NCI-H345 treated with DMSO at 0.1 percent for 48 hours (cell line): ENCODE measurements around the gene PRG2.
A peak's percentile ranks its signal among the peaks of the same experiment; 100 is the strongest.
"Not testable (repeated sequence)": the region's sequence is repeated elsewhere in the genome, so short reads cannot be mapped to it uniquely, and the experiment has no call there.

Experiments
- DNase-seq: peaks from one replicate; lab custom pipeline; 2025; ENCODE audit not compliant: unreplicated experiment; lab: John Stamatoyannopoulos, UW

The PRG2 gene

DNA sequence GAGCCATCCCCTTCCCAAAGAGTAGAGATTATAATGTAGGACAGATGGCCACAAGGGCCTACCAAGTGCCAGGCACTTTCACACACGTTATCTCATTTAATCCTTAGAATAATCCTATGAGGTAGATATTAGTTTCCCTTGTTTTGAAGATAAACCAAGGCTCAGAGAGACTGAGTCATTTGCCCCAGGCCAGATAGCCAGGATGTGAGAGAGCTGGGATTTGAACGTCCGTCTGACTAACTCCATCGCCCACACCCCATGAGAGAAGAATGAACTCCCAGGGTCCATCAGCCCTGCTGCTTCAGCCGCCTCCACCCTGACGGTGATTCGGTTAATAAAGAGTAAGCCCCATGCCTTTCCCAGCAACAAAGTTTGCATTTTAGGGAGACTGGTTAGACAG is 20.2 kb downstream of the PRG2 start:
- DNase-seq, result no peak

DNA sequence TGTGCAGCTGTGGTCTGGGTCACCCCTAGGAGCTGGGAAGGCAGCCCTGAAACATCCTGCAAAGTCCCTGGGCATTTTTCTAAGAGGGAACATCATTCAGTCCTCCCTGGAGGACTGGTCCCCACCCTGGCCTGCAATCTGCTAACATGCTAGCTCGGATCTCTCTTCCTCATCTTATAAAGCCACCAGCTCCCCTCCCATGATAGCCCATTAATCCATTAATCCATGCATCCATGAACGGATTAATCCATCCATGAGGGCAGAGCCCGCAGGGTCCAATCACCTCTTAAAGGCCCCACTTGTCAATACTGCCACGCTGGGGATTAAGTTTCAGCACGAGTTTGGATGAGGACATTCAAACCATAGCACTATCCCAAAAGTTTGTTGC is 21.6 kb downstream of the PRG2 start:
- no peak for DNase-seq

DNA sequence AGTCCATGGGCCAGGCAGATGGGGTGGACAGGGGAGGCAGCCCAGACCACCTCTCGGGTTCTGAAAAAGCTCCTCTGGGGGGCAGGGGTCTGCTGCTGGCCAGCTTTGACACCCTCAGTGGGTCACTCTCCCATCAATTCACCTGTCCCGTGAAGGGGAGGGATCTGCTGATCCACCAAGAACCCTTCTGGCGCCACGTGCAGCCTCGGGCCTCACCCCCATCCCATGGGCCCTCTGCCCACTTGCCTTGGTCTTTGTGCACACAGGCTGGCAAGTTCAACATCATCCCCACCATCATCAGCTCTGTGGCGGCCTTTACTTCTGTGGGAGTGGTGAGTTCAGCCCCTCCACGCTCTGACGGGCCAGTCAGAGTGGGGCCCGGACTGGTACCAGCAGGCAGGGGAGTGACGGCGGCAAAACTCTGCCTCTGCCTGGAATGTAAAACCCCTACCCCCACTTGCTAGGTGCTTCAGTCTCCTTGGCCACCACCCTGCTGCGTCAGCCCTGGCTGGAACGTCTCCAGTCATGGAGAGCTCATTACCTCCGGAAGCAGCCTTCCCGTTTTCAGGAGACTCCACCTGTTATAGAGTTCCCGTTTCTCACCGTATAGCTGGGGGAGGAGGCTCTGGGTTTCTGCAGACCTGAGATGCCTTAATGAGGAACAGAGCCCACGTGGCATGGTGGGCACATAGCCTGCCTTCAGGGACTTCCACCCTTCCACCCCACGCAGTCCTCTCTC is 22.2 kb downstream of the PRG2 start:
- DNase-seq, result no peak

DNA sequence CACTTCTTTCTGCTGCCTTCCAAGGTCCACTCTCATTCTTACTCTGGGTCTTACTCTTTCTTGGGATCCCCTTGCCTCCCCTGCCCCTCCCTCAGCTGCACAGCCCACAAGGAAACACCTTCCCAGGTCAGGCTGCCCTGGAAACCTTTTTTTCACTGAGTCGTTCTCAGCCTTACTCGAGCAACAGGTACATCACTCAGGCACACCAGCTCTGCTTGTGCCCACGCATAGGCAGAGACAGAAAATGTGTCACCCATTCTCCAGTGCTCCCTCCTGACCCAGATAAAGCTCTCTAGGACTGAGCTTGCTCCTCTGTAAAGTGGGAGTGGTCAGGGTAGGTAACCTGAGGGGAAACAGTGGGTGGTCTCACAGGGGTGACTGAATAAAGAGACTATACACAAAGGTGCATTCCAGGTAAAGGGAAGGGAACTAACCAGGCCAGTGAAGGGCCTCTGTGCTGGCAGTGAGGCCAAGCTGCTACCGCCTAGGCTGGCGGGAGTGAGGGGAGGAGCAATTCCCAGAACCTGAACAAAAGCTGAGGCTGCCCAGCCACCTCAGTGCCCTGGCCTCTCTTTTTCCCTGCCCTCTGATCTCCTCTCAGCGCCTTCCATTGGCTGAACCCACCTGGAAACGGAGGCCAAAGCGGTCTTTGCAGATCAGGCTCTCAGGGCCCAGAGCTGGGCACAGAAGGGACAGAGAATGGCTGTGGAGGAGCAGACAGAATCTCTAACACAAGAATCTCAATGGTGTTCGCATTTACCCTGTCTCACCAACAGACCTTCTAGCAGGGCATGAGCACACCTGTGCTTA is 25.4 kb downstream of the PRG2 start:
- no peak for DNase-seq

DNA sequence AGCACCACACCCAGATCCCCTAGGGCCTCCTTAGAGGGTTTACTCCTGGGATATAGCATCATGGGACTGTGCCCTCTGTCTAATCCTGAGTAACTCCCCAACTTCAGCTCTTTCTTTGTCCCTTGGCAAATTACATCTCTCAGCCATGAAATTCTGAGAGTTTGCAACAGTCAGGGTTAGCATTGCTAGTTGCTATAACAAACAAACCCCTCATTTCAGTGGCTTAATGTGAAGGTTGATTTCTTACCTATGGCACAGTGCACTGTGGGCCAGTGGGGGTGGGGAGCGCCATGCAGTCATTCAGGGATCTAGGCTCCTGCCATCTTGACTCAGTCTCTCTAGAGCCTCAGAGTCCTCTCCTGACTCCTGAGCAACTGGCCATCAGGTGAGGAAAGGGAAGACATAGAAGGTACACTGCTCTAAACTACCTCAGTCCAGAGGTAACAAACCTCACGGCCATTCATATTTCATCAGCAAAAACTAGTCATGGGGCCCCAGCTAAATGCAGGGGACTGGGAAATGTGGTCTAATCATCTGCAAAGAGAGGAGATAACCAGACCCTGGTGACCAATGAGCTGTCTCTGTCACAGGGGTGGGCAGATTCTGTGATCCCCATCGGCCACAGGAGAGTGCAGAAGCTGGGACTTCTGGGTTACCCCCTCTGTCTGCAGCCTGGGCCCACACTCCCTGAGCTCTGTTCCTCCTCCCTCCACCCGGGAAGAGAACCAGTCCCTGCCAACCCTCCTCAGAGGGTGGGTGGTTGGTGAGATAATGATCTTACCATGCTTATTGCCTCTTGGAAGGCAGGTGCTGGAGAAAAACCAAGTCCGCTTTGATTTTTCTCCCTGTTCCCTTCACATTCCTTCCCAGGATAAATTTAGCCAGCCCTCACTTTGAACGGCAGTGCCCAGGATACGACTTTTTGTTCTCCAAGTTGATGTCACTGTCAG is 27.0 kb downstream of the PRG2 start:
- DNase-seq, result no peak

DNA sequence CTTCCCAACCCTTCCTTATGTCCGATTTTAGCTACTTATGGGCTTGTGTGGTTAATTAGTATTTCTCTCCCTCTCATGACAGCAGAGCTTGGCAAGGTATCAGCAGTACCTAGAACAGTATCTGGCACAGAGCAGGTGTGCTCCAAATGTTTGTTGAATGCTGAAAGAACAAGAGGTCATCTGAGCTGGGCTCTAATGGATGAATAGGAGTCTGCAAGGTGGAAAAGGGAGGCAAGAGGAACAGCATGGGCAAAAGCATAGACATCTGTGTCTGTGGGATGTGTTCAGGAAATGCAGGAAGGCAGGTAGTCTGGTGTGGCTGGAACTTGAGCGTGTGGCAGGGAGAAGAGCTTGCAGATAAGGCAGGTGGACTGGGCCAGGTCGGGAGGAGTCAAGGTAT is 28.5 kb downstream of the PRG2 start:
- DNase-seq, result no peak

DNA sequence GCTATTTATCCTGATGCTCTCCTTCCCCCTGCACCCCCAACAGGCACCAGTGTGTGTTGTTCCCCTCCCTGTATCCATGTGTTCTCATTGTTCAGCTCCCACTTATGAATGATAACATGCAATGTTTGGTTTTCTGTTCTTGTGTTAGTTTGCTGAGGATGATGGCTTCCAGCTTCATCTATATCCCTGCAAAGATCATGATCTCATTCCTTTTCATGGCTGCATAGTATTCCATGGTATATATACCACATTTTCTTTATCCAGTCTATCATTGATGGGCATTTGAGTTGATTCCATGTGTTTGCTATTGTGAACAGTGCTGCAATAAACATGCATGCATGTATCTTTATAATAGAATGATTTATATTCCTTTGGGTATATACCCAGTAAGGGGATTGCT is 29.0 kb downstream of the PRG2 start:
- DNase-seq, result not testable (repeated sequence)

DNA sequence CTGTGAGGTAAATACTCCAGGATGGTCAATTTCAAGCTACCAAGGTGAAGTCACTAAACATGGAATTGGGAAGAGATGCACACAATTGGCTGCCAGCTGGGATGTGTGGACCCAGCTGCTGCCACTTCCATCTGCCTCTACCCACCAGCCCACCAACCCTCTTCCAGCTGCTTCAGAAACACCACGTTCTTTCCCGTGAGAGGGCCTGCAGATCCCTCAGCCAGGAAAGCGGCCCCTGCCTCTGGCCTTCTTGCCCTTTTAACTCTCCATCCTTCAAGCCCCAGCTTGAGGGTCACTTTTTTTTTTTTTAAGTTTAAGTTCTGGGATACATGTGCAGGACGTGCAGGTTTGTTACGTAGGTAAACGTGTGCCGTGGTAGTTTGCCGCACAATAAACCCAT is 29.5 kb downstream of the PRG2 start:
- DNase-seq, result no peak

DNA sequence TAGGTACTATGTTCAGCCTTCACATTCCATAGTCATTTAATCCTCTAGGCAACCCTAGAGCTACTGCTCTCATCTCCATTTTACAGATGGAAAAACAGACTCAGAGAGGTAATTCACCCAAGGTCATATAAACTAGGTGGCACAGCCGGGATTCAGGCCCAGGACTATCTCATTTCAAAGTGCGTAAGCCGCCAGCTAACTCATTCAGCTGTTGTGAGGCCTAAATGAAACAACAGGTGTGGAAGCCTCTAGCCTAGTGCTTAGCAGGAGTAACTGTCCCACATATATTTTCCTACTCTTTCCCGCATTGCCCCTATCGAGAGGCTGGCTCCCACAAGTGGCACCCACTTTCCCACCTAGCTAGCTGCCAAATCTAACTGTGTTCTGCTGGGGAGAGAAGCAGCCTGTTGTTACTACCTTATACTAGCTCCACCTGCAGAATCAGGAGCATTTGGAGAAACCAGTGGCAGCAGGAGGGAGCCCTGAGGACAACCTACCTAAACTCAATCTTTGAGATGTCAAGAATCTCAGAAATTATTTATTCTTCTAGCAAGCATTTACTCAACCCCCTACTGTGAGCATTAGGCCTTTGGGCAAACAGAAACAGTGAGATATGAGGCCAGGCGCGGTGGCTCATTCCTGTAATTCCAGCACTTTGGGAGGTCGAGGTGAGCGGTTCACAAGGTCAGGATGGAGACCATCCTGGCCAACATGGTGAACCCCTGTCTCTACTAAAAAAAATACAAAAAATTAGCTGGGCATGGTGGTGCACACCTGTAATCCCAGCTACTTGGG is 30.4 kb downstream of the PRG2 start:
- DNase-seq, result no peak

DNA sequence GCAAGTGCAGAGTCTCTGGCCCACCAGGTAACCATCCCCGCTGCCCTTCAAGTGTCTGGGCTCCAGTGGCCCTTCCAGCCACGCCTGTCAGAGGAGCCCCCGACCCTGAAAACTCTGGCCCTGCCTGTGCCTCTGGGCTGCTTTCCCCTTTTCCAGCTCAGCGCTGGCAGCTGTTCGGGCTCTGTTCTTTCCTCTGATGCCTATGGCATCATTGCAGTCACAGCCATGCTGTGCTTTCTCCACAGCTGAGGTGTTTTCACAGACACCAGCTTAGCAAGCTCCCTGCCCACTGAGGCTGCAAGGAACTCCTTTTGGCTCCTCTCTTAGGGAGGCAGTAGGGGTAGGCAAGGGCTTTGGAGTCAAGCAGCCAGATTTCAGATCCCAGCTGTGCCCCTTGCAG is 31.1 kb downstream of the PRG2 start:
- DNase-seq, result no peak

DNA sequence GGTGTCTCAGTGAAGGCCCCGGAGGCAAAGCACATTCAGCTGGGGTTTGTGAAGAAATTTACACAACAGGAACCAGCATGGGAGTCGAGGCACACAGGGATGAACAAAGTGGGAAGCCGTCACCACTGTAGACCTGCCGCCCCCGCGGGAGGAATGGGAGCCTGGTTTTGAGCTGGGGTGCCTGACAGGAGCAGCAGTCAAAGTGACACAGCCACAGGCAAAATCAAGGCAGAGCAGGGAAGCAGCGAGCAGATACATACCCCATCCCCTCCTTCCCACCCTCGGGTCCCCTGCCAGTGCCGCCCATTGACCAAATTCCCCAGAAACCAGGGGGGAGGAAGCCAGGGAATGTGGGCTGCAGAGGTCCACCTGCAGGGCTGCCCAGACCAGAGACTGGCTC is 31.5 kb downstream of the PRG2 start:
- DNase-seq, result no peak

DNA sequence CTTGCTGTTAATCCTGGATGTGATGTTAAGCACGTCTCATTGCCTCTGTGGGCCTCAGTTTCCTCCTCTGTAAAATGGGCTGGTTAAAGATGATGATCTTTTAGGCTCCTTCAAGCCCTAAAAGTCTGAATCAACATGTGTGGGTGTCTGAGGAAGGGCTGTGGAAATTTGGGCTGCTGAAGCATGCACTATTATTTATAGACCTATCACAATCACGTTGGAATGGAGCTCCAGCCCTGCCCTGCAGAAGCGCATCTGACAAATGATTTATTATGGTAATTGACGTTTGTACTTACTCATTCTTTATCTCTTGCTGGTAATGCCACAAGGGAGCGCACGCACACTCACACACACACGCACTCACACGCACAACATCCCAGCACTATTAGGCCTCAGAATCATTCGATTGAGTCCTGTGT is 31.9 kb downstream of the PRG2 start:
- no peak for DNase-seq

DNA sequence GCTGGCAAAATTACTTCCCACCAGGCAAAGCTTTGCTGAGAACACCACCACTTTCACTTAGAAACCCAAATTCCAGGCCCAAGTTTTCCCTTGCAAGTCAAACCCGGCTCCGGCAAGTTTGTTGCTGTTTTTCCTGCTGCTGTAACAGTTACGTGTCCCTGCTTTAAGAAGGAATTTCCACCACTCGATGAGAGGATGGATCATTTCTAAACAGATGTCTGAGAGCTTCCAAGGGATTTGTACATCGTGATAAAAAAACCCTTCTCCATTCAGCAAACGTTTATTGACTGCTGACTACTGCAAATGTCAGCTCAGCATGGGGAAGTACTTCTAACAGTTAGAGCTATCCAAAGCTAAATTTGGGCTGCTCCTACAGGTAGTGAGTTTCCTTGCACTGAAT is 32.6 kb downstream of the PRG2 start:
- no peak for DNase-seq

DNA sequence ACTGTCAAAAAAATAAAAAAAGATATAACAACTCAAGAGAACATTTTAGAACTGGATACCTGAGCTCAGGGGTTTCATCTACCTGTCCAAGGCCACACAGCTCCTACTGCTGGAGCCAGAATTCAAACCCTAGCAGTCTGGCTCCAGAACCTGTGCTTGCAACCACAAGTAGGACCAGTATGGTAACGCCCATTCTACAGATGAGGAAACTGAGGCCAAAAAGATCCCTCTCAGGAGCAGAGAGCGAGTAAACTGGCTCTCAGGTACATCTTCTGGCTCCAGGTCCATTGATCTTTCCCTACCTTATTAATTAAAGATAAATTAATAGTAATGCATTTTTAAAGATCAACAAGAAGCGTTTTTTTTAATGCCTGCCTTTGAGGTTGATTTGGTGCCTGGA is 33.1 kb downstream of the PRG2 start:
- no peak for DNase-seq

DNA sequence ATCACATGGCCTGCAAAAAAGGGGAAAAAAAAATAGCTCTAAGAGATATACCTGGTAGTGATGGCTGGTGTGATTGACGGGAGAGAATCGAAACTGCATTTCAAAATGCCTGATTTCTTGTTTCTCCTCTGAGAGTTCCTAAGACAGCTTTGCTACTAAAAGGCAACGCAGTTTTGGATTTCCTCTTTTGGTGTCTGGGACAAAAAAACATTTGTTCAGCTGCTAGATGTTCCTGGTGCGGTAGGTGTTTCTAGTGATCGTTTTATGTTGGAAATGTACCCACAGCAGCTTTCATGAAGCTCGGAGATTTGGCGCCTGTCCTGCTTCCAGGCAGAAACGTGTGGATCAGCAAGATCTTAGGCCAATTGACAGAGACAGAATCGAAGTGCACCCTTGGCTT is 34.2 kb downstream of the PRG2 start:
- DNase-seq, result no peak

DNA sequence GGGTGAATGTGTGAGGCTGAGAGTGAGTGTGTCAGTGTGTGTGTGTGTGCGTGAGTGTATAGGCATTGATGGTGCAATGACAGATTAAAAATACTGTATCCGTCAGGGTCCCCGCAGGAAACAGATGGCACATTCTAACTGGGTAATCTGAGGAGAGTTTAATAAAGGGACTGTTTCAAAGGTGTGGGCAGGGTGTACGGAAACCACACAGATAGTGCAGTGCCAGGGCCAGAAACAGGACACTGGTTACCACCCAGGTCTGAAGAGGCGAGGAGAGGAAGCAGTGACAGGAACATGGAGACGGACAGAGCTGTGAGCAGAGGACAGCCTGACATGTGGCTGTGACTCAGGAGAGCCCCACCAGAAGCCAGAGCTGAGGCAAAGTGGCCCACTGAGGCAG is 35.8 kb downstream of the PRG2 start:
- no peak for DNase-seq

DNA sequence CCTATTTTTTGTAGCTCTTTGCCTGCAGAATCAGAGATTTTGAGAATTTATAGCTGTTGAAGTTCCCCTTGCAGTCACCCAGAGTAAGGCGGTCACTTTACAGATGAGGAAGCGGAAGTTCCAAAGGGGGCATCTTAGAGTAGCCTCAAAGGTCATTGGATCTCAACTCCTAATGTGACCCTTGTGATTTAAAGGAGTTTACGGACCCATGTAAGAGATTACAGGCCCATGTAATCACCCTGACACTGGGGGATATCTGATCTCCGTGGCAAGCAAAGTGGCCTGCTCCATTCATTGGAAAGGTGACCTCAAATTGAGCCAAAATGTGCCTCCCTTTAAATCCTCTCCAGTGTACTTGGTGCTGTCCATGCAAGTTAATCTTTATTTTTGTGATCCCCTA is 36.6 kb downstream of the PRG2 start:
- DNase-seq, result no peak

DNA sequence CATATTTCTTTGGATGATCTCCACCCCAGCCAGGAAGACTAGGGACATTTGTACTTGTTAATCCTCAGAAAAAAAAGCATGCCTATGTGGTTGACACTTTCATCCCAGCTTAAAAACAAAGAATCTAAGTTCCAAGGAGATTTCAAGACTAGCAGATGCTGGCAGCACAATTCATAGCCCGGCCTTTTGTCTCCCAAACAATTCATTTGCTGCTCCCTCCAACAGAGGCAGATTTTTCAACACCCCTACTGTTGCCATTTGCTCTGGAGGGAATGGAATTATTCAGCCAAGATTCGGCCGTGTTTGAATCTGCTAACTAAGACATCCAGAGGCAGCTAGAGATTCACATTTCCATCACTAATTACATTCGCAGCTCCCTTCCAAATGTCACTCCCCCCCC is 37.0 kb downstream of the PRG2 start:
- no peak for DNase-seq

DNA sequence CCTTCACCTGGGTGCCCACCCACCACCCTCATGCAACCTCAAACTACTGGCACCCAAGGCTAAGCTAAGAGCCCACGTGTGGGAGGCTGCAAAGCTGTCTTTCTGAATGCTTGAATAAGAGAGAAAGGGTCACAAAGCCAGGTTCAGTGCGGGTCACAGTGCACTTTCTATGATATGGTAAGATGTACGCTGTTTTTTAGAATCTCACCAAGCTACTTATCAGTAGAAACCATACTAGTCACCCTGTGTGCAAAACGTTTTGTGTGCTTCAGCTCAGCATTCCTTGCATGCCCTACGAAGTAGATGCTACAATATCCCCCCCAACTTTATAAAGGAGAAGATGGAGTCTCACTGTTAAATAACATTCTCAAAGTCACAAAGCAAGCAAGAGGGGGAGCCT is 37.4 kb downstream of the PRG2 start:
- no peak for DNase-seq

DNA sequence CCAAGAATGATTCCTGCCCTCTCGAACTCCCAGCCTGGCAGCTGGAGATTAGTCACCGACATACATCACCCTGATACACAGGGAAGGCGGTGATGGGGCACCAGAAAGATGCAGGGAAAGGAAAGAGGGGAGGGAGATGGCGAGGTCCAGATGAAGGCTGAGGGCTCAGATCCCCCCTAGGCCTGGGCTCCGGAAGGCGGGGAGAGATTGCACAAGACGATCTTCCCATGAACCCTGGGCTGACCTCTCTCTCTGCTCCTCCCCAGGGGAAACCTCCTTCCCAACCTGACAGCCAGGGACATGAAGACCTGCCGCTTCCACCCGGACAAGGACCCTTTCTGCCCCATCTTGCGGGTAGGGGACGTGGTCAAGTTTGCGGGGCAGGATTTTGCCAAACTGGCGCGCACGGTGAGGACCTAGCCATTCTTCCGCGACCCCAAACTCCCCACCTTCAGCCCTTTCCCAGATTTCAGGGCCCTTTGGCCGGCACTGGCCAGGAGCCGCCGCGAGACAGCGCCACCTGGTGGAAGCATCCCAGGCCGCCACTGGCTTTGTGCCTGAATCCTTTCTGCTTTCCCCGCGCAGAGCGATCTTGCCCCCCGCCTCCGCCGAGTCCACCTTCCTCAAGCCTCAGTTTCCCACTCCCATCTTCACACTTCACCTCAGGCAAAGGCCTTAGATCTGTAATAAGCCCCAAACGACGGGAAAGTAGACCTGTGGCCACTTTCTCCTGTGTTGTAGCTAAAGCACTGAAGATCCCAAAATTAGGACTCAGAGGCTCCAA is 40.8 kb downstream of the PRG2 start:
- DNase-seq, result peak; percentile 38
